Stimulated activated CD4-positive, alpha-beta T cell treated with anti-CD3 and anti-CD28 coated beads, Interleukin-2, amount 100 ng/mL, for 48 hours (primary cell): ENCODE results near the gene ISLR2.
"Not testable (repeated sequence)": the region's sequence is repeated elsewhere in the genome, so short reads cannot be mapped to it uniquely, and the experiment has no call there.

Experiments used
- DNase-seq, 2 donors: peaks; one replicate each; pipeline ENCODE4 v3.0.0-alpha.2; 2020

Gene ISLR2, protein sequence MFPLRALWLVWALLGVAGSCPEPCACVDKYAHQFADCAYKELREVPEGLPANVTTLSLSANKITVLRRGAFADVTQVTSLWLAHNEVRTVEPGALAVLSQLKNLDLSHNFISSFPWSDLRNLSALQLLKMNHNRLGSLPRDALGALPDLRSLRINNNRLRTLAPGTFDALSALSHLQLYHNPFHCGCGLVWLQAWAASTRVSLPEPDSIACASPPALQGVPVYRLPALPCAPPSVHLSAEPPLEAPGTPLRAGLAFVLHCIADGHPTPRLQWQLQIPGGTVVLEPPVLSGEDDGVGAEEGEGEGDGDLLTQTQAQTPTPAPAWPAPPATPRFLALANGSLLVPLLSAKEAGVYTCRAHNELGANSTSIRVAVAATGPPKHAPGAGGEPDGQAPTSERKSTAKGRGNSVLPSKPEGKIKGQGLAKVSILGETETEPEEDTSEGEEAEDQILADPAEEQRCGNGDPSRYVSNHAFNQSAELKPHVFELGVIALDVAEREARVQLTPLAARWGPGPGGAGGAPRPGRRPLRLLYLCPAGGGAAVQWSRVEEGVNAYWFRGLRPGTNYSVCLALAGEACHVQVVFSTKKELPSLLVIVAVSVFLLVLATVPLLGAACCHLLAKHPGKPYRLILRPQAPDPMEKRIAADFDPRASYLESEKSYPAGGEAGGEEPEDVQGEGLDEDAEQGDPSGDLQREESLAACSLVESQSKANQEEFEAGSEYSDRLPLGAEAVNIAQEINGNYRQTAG

DNA sequence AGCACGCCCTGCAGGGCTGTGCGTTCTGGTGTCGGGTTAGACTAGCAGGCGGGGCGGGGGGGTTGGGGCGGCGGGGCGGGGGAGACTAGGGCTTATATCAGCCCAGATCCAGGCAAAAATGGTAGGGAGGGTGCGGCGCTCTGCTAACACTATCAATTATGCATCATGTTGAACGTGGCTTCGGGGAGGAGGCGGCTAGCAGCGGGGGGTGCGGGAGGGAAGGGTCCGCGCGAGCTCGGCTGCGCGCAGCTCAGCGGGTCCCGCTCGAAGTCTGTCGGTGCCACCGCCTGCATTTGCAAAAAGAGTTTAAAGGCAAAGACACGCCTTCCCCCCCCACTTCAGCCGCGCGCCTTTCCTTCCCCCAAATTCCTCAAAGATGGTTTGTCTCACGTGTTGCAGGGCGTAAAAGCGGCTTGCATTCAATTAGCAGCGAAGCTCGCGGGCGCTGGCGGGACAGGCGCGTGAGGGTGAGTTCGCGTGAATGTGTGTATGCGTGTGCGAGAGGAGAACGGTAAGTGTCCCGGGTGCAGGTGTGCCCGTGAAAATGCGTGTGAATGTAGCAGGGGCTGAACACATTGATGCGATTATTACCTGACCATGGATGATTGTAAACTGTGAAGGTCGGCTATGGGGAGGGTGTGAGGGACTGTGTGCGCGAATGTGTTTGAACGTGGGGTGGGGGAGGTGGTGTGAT is at the start of gene ISLR2:
TSS of gene ISLR2 (plus strand) at position 432 of the 694 bp plus-strand sequence. CDS start 2,169 bp downstream, outside the sequence.
- no peak for DNase-seq

DNA sequence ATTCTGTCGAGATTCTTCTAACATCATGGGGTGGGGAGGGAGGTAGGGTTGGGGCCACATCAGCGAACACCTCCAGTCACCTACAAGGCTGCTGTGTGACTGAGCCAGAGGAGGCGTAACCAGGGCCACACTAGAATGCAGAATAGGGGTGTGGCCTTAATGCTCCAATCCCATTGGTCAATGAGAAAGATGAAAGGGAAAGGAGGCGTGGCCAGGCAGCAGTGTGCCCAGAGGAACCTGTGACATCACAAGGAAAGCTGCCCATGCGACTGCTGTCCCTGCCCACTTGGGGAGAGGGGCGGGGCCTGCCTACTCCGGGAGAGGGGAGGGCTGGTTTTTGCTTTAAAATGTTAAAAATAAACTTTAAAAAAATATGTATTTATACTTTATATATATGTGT is 47.9 kb upstream of the ISLR2 start, which contains the start of gene GOLGA6A:
TSS of gene GOLGA6A (minus strand) at position 101 of the 400 bp plus-strand sequence. CDS start at position 60, 41 bp downstream.
- DNase-seq: not testable (repeated sequence)

DNA sequence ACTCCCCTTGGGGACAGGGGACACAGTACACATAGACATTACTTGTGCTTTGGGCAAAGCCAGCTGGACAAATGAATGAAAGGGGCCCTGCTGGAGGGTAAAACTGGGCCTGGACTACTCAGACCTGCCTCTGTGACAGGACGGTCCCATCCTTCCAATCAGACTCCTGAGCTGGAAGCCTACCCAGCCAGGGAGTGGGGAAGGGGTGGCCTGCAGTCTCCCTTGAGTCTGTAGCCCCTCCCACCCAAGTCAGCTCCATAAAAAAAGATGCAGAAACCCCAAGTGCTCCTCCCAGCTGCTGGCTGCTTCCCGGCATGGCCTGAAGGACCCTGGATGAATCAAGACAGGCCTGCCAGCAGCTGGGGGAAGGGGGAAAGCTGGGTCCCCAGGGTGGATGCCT is 35.8 kb upstream of the ISLR2 start:
- not testable (repeated sequence) for DNase-seq

DNA sequence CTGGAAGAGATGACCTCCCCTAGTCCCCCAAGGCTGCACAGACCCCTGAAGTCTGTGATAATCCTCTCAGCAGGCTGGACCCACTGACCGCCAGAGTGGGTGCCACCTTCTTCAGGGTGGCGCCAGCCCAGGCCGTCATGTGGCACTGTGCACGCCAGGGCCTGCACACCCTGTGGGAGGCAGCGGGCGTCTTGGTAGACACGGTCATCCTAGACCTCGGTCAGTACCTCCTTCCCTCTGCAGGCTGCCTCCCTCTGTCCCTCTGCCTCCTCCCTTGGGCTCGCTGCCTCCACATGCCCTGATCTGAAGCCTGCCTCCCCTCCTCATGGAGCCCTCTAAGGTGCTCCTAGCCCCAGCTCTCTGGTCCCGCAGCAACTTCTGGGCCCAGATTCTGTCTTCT is 34.8 kb upstream of the ISLR2 start:
- DNase-seq: not testable (repeated sequence)

DNA sequence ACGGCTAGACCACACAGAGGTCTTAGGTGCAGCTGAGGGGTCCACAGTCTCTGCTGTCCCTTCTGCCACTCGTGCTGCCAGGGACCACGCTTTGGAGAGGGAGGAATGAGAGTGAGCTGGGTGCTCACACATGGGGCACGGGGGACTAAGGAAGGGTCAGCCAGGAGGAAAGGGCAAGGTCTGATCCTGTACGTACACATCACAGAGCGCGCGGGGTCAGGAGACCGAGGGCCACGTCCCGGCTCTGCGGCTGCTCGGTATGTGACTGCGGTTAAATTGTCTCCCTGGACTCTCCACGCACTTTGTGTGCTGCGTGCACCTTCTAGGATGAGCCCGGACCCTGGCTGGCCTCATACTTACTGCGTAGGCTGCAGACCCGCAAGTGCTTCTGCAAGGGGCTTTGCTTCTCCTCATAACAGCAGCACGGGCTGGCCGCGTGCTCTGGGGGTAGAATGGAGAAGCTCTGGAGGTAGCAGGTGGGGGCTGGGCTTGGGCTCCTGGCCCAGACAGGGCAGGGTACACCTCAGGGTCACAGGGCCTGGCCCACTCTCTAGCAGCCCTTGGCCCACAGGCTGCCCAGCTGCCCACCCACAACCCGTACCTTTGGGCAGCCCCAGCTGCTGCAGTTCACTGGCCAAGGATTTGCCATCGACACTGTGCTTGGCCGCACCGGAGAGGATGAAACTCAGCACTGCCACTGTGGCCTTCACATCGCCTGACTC is 33.5 kb upstream of the ISLR2 start:
- DNase-seq: not testable (repeated sequence)

DNA sequence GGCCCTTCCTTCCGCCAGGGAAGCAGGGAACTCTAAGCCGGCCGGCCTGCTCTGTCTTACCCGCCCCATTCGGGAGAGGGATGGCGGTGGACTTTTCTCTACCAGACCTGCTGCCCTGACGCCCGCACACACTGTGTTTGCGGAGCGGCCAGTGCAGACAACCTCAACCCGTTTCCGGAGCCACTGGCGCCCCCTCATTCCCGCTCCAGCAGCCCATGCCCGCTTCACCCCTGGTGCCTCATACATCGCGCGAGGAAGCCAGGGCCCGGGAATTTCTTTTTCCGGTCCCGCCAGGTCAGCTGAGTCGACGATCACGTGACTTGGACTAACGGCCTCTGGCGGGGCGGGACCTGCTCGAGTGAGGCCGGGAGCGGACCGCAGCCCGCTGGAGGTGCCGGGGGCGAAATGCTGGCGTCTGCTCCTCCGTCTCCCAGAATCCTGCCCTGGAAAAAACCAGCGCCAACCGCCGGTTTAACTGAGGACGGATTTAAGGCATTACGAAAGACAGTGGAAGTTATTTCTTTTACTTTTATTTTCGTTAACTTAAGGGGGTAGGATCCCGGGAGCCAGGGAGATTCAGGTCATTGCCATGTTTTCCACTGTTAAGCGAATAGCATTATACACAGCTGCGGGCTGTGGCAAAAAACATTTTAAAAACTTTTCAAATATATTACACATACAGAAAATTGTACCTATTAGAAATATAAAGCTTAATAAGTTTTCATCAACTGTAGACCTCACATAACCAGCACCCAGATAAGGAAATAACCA is 30.2 kb upstream of the ISLR2 start:
- DNase-seq: peak; percentile 75 to 79

DNA sequence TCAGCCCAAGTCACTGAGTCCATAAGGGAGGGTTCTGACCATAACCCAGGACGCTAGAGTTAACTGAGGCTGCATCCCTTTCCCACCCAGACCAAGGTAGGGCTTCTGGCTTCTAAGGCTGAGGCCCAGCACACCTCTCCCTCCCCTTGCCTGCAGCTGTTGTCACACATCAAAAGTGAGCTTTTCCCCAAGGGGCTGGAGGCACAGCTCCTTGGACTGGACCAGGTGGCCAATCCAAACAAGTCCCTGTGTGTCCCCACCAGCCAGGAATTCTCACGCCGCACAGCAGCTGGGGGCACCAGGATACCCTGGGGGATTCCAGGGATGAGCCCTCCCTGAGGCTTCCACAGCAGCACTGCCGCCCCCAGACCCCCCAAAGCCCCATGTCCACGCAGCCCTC is 22.3 kb upstream of the ISLR2 start:
- DNase-seq: no peak

DNA sequence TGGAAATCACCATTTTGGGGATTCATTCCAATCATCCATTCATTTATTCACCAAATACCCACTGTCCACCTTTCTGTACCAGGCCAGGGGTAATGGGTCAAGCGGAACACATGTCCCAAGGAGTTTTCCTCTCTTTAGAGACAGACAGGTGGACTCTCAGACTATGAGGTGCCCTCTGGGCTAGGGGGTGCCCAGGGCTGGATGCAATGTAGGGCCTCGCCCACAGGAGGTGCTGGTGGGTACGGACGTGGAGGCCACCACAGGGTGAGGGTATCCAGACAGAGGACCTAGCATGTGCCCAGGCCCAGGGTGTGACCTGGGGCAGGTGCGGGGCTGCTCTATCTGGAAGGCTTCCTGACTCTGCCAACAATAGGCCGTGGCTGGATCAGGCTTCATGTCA is 21.8 kb upstream of the ISLR2 start:
- not testable (repeated sequence) for DNase-seq

DNA sequence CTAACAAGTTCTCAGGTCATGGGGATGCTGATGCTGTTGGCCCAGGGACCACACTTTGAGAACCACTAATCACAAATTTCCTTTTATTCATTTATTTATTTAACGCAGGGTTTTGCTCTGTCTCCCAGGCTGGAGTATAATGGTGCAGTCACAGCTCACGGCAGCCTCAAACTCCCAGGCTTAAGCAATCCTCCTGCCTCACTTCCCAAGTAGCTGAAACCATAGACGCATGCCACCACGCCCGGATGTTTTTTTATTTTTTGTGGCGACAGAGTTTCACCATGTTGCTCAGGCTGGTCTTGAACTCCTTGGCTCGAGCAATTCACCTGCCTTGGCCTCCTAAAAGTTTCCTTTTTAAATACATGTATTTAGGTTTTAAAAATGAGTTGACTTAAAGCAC is 20.7 kb upstream of the ISLR2 start:
- DNase-seq: no peak

DNA sequence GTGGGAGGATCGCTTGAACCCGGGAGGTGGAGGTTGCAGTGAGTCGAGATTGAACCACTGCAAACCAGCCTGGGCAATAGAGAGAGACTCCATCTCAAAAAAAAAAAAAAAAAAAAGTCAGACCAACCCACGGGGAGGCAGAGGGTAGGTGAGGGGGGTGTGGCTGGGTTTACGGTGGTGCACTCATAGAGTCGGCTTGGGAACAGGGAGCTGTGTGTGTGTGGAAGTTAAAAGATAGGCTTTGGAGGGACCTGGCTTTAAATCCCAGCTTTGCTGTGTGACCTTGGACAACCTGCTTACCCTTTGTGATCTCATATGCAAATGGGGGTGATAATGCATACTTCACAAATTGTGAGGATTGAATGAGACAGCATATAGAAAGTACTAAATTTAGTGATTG is 10.0 kb upstream of the ISLR2 start:
- no peak for DNase-seq

DNA sequence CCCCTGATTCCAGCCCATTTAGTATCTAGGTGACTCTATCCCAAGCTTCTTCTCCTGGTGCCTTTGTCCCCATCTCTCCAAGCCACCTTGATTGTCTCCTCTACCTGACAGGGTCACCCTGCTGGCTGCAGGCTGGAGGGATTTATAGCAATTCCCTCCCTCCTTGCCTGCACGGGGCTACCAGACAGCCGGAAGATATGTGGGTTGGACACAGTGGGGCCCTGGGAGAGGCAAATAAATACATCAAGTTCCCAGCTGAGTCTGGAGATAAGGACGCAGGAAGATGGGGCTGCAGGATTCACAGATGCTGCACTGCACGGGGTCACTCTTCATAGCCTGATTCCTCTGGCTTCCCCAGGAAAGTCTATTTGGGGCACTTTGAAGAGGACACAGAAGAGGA is 9.3 kb upstream of the ISLR2 start:
- DNase-seq: no peak

DNA sequence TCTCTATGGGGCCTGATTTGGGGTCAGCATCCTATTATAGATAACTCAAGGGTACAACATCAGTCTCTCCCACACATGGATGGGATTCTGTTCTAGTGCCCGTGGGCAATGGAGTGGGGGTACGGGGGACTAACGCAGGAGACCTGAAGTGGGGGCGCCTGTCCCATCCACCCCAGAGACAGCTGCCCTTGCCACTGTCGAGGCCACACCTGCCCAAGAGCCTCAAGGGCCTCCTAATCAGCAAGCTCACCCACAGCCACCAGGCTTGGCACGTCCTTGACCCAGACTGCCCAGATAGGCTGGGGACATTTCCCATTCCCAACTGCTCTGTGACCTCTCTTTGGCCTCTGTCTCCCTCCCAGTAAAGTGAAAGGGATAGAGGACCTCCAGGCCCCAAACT is 8.5 kb upstream of the ISLR2 start:
- no peak for DNase-seq

DNA sequence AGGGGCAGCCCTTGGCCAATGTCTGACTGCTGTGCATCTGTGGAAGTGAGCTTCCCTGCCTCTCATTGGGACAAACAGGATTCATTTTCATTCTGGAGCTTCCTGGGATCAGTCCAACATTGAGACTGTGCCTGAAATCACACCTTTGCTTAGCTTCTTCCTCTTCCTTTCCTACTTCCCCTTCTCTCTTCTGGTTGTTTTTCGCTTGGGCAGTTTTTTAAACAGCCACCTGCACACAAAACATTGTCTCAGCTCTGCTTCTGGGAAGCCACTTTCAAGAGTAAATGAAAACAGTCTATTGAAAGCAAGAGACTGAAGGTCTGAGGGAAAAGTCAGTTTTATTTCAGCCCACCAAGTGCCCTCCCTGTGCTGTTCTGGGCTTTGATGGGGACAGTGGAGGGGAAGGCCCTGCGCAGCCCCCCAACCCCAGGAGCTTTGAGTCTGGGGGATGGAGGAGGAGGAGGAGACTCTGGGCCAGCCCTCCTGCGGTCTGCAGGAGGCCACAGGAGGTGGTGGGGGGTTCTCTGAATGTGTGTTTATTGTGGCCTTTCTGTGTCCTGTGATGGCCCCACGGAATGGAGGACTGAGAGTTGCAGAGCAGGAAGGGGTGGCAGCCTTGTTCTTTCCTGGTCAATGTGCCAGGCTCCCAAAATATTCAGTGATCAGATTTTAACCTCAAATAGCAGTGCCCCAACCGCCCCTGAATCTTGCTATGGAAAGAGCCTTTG is 7.8 kb upstream of the ISLR2 start:
- no peak for DNase-seq

DNA sequence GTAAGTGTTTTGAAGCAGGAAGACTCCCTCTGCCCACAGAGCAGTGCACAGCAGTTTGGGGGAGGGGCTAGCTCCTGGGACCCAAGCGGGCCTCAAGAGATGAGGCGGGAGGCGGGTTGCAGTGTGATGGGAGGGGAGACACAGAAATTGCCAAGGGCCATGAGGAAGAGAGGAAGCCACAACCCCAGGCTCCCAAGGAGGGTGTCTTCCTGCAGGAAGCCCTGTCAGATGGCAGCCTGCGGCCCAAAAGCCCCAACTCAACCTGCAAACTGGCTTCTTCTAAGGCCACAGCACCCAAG is 7.3 kb upstream of the ISLR2 start:
- no peak for DNase-seq

DNA sequence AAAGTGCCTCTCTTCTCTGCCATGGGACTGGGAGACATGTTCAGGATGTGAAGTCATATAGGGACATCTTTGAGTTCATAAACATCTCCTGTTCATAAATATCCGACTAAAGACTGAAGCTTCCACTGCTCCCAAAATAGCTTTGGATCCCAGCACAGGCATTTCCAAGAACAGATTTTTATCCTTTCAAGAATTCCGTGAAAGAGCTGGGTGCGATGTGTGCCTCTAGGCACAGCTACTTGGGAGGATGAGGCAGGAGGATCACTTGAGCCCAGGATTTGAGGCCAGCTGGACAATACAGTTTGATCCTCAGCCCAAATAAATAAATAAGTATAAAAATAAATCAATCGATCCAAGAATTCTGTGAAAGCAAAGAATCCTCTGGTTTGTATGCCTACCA is 6.7 kb upstream of the ISLR2 start:
- no peak for DNase-seq

DNA sequence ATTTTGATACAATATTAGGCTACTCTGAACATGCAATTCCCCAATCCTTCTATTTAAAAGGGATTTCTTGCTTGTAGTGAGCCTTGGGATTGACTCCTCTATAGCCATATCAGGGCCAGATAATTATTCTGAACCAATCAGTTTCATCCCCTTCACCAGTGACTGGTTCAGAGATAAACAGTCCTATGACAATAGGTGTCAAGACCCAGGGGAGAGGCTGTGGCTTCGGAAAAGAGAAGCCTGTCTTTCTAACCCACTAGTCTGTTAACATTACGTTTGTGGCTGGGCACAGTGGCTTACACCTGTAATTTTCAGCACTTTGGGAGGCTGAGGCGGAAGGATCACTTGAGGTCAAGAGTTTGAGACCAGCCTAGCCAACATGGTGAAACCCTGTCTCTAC is 6.2 kb upstream of the ISLR2 start:
- no peak for DNase-seq

DNA sequence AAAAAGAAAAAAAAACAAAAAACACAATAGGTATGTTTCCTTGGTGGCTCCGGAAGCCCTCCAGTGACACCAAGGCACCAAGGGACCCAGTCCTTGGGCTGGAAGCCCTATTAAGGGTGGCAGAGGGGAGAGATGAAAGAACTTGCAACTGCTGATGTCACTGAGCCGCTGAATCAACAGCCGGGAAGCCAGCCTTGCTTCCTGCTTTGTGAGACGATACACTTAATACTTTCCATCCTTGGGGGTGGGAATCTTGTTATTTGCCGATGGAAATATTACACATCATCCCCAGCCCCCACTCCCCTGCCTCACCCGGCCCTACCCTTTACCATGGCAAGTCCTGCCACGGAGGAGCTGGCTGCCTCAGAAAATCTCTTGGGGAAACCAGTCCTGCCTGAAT is 5.6 kb upstream of the ISLR2 start:
- no peak for DNase-seq

DNA sequence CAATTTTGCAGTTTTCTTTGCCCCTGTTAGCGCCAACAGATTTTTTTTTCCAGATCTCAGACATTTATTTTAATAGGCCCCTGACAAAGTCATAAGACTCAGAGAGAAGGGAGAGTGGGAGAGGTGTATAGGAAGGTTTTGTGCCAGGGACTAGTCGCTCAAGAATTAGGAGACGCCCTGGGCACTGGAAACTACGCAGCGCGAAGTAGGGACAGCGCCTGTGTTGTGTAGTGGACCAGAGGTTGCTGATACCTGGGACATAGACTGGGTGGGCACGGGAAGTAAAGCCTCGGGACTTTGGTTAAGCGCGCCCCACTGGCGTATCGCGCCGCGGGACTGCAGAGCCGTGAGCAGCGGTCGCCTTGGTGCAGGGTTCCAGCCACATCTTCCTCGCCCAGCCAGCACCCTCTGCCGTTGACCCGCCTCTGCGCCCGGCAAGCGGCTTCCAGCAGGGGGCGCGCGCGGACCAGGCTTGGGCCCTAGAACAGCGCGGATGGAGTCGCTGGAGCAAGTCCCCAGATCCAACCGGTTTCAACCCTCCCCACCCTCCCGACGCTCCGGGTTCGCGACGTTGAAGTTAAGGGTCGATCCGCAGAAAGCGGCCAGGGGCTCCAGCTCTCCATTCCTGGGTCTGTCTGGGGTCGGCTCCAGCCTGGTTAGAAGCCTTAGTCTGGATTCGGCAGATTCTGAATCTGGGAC is 3.0 kb upstream of the ISLR2 start:
- DNase-seq: peak; percentile 95

DNA sequence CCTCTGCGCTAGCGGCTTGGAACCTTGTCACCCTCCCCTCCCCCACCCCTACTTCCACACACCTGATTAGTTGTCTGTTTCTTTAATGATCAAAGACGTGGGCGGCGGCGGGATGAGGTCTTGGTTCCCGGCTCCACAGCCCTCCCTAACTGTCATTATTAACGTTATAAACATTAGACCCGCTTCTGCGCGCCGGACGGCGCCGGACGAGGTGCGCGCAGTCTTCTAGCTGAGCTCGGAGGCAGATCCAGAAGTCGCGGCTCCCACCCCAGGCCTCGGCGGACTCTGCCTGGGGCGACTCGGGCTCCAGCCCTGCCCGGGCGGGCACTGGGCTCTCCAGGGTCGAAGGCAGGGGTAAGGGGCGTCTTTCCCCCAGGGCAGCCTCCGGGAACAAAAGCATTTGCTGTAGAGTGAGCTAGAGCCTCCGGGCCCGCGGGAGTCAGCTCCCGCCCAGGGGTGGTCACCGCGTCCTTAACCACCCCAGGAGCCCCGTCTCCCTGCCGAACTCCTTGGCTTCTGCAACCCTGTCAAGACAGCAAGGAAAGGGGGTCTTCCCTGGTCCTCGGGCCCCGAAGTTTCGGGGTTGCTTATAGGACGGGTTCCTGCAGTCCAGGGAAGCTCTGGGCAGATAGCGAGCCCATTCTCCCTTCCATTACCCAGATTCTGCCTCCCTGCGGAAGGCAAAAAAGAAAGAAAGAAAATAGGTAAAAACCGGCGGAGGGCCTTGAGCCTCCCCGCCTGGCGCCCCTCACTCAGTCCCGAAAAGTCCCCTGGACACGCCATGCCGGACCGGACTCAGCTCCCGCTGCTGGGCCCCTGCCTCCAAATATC is 2.2 kb upstream of the ISLR2 start:
- no peak for DNase-seq
